HepG2 (cell line): ENCODE results near the gene BTBD19. TPM values are rescaled to one million over a fixed set of nuclear protein-coding genes. Genes with fewer than 3 reads are reported as not detected.

ENCODE experiments used
- CSRNP1 ChIP-seq: sonication (generic); formaldehyde crosslinking; IDR thresholded peaks from 2 replicates; pipeline ENCODE4 v1.8.1; 2023; ENCODE audit warnings: mild to moderate bottlenecking, missing genetic modification reagents
- HCFC1 ChIP-seq: fragments of 150-350 bp; IDR thresholded peaks from 2 replicates; pipeline ENCODE4 v1.6.1; 2014; ENCODE audit warnings: low read depth, low read length
- HIC2 ChIP-seq: sonication (generic); formaldehyde crosslinking; IDR thresholded peaks from 2 replicates; pipeline ENCODE4 v1.9.0; 2022; ENCODE audit warnings: low read depth, missing genetic modification reagents
- KLF12 ChIP-seq: sonication (generic); formaldehyde crosslinking; IDR thresholded peaks from 2 replicates; pipeline ENCODE4 v1.4.0; 2020; ENCODE audit warnings: missing genetic modification reagents, borderline replicate concordance
- NCOA5 ChIP-seq: sonication (generic); formaldehyde crosslinking; IDR thresholded peaks from 2 replicates; pipeline ENCODE4 v1.4.0; 2020; ENCODE audit warnings: missing genetic modification reagents
- ZBTB21 ChIP-seq: sonication (generic); formaldehyde crosslinking; IDR thresholded peaks from 2 replicates; pipeline ENCODE4 v1.4.0; 2020; ENCODE audit warnings: missing genetic modification reagents
- ZNF275 ChIP-seq: sonication (generic); formaldehyde crosslinking; IDR thresholded peaks from 2 replicates; pipeline ENCODE4 v1.8.0; 2022; ENCODE audit warnings: missing genetic modification reagents, mild to moderate bottlenecking, inconsistent platforms, borderline replicate concordance
- ZNF335 ChIP-seq: sonication (generic); formaldehyde crosslinking; IDR thresholded peaks from 2 replicates; pipeline ENCODE4 v1.4.0; 2020; ENCODE audit warnings: missing genetic modification reagents
- ZNF407 ChIP-seq: sonication (generic); formaldehyde crosslinking; IDR thresholded peaks from one replicate; pipeline ENCODE4 v1.5.1; 2020; ENCODE audit warnings: mild to moderate bottlenecking, missing genetic modification reagents; ENCODE audit errors: not compliant biosample characterization
- ZNF564 ChIP-seq: sonication (generic); formaldehyde crosslinking; IDR thresholded peaks from 2 replicates; pipeline ENCODE4 v1.8.1; 2023; ENCODE audit warnings: mild to moderate bottlenecking, missing genetic modification reagents
- ZNF691 ChIP-seq: sonication (generic); formaldehyde crosslinking; IDR thresholded peaks from 2 replicates; pipeline ENCODE4 v1.4.0; 2020; ENCODE audit warnings: missing genetic modification reagents, low read depth, mild to moderate bottlenecking, borderline replicate concordance
- ZSCAN25 ChIP-seq: sonication (generic); formaldehyde crosslinking; IDR thresholded peaks from 2 replicates; pipeline ENCODE4 v1.8.0; 2022; ENCODE audit warnings: mild to moderate bottlenecking, missing genetic modification reagents
- polyA plus RNA-seq, 8 experiments: library from polyadenylated mRNA; depleted of rRNA in 3 of 8; stranded (reverse) in 7 of 8; unstranded in 1 of 8; fragments of >200 nt; fragmentation: Illumina TruSeq in 4 of 8; extraction: Trizol in 4 of 8; gene quantifications; 2 replicates each; pipeline versions ENCODE4 v1.2.1 to v1.2.3, GENCODE V29; 2011 to 2016; ENCODE audit warnings: low read depth in 4 of 8, missing spikeins in 1 of 8, mixed read lengths in 1 of 8; ENCODE audit not compliant: insufficient read depth in 1 of 8
- total RNA-seq, 5 experiments: library from RNA; depleted of rRNA; stranded (reverse); fragments of >200 nt; fragmentation: Illumina TruSeq; extraction: Trizol; gene quantifications; 2 replicates each; pipeline ENCODE4 v1.2.3, GENCODE V29; 2016; ENCODE audit warnings: low read depth in 1 of 5

Gene BTBD19
- total and polyA plus RNA-seq, 2 of the 13 experiments (the other 11 are each of a cell fraction or from before 2014, with no cell fraction given): 2.7 to 6.7 TPM

- TF ChIP-seq HIC2 (no peak), CSRNP1 (CRISPR knock-in tag) (no peak), HCFC1 (no peak), ZNF564 (no peak), ZNF335 (CRISPR knock-in tag) (no peak), ZBTB21 (CRISPR knock-in tag) (no peak), ZNF407 (CRISPR knock-in tag) (no peak), ZNF275 (CRISPR knock-in tag) (peak; percentile 55; the same call in 1 of the 2 replicates), NCOA5 (CRISPR knock-in tag) (no peak), KLF12 (CRISPR knock-in tag) (no peak), ZSCAN25 (0 out of 2 replicates have a peak, but pooled peaks have one; percentile 22), ZNF691 (CRISPR knock-in tag) (0 out of 2 replicates have a peak, but pooled peaks have one; percentile 47)
Measured at GRCh38 chr1:44808938-44809917, 905 bp downstream of the BTBD19 start (continued).
